Measurements from ENCODE around the gene ENPP1.
A peak's percentile ranks its signal among the peaks of the same experiment; 100 is the strongest.

Gene ENPP1

GRCh38 chr6:131787766-131788712, 19.8 kb upstream of the ENPP1 start:
- no peak for DNase-seq

DNA sequence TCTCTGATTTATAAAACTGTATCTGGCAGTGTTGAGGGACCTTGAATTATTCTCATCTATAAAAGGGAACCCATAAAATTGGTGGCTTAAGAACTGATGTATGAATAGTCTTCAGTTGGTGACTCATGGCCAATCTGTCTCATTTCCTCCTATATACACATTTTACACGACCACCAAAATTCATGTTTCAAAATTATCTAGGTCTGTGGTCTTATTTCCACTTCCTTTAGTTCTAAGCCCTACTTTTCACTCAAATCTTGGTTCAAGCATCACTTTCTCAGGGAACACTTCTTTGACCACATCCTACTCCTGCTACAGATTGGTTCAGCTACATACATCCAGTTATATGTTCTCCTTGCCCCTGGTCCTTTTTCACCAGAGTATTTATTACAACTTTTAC, 18.6 kb upstream of the ENPP1 start:
- DNase-seq, result no peak

GRCh38 chr6:131791476-131791875, 16.3 kb upstream of the ENPP1 start:
- no peak for DNase-seq

DNA sequence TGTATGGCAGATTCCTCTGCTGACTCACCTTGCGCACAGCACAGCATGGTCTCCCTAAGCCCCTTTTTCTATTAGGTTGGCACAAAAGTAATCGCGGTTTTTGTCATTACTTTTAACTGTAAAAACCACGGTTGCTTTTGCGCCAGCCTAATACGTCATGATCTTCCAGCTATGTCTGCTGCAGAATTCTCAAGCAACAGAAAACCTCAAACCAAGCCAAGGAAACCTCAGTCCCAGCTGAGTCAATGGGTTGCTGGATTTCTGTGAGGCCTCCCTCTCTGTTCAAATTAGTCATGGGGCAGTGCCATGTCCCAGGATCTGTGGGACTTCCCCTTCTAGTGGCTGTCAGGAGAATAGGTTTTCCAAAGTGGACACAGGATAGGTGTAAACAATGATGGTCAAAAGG, 15.7 kb upstream of the ENPP1 start:
- peak; percentile 61 for DNase-seq

GRCh38 chr6:131795366-131795765, 12.5 kb upstream of the ENPP1 start:
- no peak for DNase-seq

DNA sequence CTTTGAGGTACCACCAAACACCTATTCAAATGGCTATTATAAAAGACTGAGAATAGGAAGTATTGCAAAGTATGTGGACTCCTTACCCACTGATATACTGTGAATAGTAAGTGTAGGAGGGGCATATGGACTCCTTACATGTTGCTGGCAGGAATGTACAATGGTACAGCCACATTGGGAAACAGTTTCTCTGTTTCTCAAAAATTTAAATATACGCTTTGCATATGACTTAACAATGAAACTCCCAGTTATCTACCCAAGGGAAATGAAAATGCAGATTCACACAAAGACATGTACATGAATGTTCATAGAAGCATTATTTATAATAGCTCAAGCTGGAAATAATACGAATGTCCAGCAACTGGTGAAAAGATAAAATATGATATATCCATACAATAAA, 5.5 kb upstream of the ENPP1 start:
- DNase-seq, result no peak

DNA sequence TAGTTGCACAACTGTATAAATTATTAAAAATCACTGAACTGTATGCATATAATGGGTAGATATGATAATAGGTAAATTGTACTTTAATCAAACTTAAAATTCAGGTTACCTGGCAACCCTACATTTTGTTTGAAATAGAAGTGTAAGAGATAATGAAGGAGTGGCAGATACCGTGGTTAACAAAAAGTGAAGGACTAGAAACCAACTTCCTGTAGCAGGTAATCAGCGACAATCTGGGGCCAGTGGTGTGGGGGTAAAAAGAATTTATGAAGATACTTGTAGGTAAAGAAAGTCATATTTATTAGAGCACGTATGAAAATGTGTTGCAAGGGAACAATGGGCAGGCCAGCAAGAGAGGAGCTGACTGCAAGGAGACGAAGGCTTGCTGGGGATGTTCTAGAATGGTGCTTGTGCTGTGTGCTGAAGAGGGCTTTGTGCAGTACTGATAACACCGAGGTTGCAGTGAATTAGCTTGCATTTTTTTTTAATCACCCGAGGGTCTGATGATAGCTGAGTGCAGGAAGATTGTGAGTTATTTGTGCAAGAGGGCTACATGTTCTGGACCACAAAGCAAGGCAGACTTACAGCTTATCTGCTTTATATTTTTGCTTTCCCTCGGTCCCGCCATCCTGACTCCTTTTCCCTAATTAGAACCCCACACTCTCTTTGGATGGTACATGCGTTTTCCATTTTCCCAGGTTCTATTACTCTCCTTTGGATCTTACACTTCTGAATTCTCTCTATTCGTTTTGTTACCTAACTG, 4.6 kb upstream of the ENPP1 start:
- no peak for DNase-seq

DNA sequence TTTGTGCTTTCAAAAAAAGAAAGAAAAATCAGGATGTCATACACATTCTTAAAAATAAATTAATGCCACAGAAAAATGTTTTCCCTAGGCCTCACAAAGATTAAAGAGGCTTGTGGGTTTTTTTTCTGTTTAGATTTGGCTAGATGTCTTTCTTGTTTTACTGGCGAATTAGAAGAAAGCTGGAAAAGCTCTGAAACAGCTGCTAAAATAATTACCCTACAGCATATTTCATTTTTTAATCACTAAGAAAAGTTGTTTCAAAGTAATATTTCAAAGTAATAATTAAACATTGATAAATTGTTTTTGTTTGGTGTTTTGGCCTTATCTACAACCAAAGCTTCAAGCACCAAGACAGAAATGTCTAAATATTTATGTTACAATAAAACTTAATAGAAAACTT, 3.7 kb upstream of the ENPP1 start:
- DNase-seq, result no peak

GRCh38 chr6:131807321-131807643, 538 bp upstream of the ENPP1 start:
- DNase-seq, result no peak

GRCh38 chr6:131808460-131809269, 845 bp downstream of the ENPP1 start:
- DNase-seq, result no peak

GRCh38 chr6:131811500-131811899, 3.7 kb downstream of the ENPP1 start:
- no peak for DNase-seq

- no peak for DNase-seq
These were observed 6.2 kb downstream of the ENPP1 start for GRCh38 chr6:131813991-131814390.

DNA sequence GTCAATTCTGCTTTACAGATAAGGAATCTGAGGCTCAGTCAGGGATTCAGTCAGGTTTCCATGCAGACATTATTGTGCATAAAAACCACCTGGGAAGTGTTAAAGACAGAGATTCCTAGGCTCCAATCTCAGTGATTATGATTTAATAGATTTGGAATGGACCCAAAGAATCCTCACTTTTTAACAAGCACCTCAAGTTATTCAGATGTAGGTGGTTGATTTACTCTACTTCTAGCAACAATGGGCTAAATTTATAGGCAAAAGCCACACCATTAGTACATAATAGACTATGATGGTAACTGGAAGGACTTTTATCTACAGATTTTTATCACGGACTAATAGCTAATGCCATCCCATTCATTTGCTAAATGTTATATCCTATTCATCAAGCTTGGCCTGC, 9.0 kb downstream of the ENPP1 start:
- DNase-seq, result no peak

DNA sequence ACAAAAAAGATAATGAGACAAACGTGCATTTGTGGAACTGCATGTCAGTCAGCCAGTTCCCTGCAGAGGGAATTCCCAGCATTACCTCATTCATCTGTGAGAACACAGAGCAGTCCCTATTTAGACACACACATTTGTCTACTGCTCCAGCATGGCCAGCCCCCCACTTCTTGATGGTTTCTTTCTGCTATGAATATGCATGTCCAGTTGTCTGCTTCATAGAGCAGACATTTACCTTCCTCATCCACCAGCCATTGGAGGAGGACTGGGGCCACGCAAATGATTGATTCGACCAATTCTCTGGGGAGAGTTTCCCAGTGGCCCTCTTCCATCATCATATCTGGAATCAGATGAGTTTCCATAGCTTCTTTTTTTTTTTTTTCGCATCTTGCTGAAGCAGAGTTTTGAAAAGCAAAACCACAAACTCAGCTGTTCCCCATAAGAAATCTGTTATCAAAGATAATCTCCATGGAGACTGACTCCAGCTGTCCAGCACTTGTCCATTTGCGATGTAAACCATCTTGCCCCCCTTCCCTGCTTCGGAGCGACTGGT, 11.8 kb downstream of the ENPP1 start:
- DNase-seq, result no peak

- no peak for DNase-seq
These were observed 13.4 kb downstream of the ENPP1 start for GRCh38 chr6:131821010-131821807.

DNA sequence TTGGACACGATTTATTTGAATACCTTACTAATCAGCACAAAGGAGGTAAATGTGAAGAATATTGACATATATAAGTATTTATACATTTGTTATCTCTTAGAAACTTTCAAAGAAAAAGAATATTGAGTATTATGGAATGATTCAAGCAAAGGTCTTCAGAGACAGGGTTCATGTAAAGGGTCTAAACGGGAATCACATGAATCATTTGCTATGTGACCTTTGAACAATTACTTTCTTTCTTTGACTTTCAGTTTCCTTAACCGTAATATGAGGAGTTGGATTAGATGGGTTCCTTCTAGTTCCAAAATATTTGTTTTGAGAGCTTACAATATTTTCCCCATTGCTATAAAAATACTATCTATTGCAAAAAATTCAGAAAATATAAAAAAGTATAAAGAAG, 14.3 kb downstream of the ENPP1 start:
- no peak for DNase-seq

GRCh38 chr6:131823276-131823902, 15.6 kb downstream of the ENPP1 start:
- DNase-seq, result no peak

DNA sequence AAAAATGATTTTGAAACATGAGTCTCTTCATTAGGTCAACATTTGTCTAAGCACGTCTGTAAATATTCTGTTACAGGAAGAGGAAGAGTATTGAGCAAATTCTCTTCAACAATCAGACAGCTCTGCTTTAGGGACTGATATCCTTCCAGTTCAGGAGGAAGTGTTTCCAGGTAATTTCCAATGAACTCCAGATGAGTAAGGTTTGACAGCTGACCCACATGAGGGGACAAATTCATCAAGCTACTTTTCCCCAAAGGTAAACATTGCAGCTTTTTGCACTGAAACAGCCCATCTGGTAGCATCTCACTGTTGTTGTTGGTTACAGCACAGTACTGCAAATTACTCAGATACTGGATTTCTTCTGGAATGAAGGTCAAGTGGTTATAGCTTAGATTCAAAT, 18.1 kb downstream of the ENPP1 start:
- DNase-seq, result no peak

GRCh38 chr6:131828080-131828479, 20.3 kb downstream of the ENPP1 start:
- DNase-seq, result no peak

- DNase-seq, result no peak
These were observed 21.1 kb downstream of the ENPP1 start for GRCh38 chr6:131828951-131829350.

DNA sequence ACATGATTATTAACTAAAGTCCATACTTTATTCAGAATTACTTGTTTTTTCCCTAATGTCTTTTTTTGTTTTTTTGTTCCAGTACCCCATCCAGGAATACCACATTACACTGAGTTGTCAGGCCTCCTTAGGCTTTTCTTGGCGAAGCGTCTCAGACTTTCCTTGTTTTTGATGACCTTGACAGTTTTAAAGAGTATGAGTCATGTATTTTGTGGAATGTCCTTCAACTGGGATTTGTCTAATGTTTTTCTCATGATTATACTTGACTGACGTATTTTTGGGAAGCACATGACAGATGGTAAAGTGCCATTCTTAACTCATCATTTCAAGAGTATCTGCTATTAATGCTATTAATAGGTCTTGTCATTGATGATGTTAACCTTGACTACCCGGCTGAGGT, 23.6 kb downstream of the ENPP1 start:
- DNase-seq, result no peak

- DNase-seq, result no peak
These were observed 24.1 kb downstream of the ENPP1 start for GRCh38 chr6:131831886-131832285.

All from islet precursor cell (in vitro differentiated cells).